Breast epithelium (tissue), 3 donors: ENCODE results near the gene ITPR2.

Source experiments
- CTCF ChIP-seq, 3 donors: fragments of 450-650 bp; IDR thresholded peaks; one replicate each; pipeline ENCODE4 v1.5.1; 2016 to 2017; ENCODE audit warnings: antibody characterized with exemption in 3 of 3, mild to moderate bottlenecking in 3 of 3, moderate library complexity in 3 of 3
- POLR2A ChIP-seq: fragments of 450-650 bp; IDR thresholded peaks from one replicate; pipeline ENCODE4 v1.6.1; 2016; ENCODE audit warnings: antibody characterized with exemption, mild to moderate bottlenecking, moderate library complexity
- POLR2AphosphoS5 ChIP-seq, 3 donors: sonication (generic); formaldehyde crosslinking; IDR thresholded peaks; one replicate each; pipeline ENCODE4 v1.6.1; 2017; ENCODE audit warnings: antibody characterized with exemption in 3 of 3

GRCh38 chr12:26535826-26536225 lies 297.2 kb downstream of the ITPR2 start:
- TF ChIP-seq POLR2A = no peak
- TF ChIP-seq CTCF (IDR thresholded peaks at IDR 0.05) = no peak
- no peak for TF ChIP-seq POLR2AphosphoS5 (IDR thresholded peaks at IDR 0.05)
